IPS-NIHi11 (cell line): ENCODE data around the gene ANO6.
"Not testable (repeated sequence)": the region's sequence is repeated elsewhere in the genome, so short reads cannot be mapped to it uniquely, and the experiment has no call there.

Experiments
- DNase-seq: peaks from one replicate; pipeline ENCODE4 v3.0.0; 2012; ENCODE audit warnings: mixed read lengths, low spot score

Gene ANO6

GRCh38 chr12:45309836-45310626 lies 94.1 kb downstream of the ANO6 start:
- no peak for DNase-seq

- no peak for DNase-seq
Observed at GRCh38 chr12:45310627-45310968, 94.7 kb downstream of the ANO6 start.

- DNase-seq, result no peak
Observed at GRCh38 chr12:45312012-45312411, 96.1 kb downstream of the ANO6 start.

- DNase-seq, result no peak
Observed at GRCh38 chr12:45314770-45315169, 98.9 kb downstream of the ANO6 start.

GRCh38 chr12:45315462-45315861 lies 99.6 kb downstream of the ANO6 start:
- no peak for DNase-seq

- not testable (repeated sequence) for DNase-seq
Observed at GRCh38 chr12:45317261-45317660, 101.4 kb downstream of the ANO6 start.

- DNase-seq, result no peak
Observed at GRCh38 chr12:45322810-45323209, 106.9 kb downstream of the ANO6 start.

- DNase-seq, result no peak
Observed at GRCh38 chr12:45324391-45324790, 108.5 kb downstream of the ANO6 start.

GRCh38 chr12:45326358-45326975 lies 110.6 kb downstream of the ANO6 start:
- no peak for DNase-seq

GRCh38 chr12:45327823-45328383 lies 112.0 kb downstream of the ANO6 start:
- DNase-seq, result peak; percentile 15

- no peak for DNase-seq
Observed at GRCh38 chr12:45329238-45329637, 113.3 kb downstream of the ANO6 start.

- DNase-seq, result no peak
Observed at GRCh38 chr12:45329702-45330101, 113.8 kb downstream of the ANO6 start.

GRCh38 chr12:45331552-45331951 lies 115.7 kb downstream of the ANO6 start:
- no peak for DNase-seq

GRCh38 chr12:45334396-45334795 lies 118.5 kb downstream of the ANO6 start:
- no peak for DNase-seq

- no peak for DNase-seq
Observed at GRCh38 chr12:45336331-45336730, 120.4 kb downstream of the ANO6 start.

- DNase-seq, result no peak
Observed at GRCh38 chr12:45336762-45337596, 121.1 kb downstream of the ANO6 start.

GRCh38 chr12:45337835-45338234 lies 121.9 kb downstream of the ANO6 start:
- DNase-seq, result no peak

- no peak for DNase-seq
Observed at GRCh38 chr12:45338272-45338671, 122.4 kb downstream of the ANO6 start.

GRCh38 chr12:45339035-45339434 lies 123.1 kb downstream of the ANO6 start:
- DNase-seq, result no peak

- DNase-seq, result no peak
Observed at GRCh38 chr12:45342171-45342570, 126.3 kb downstream of the ANO6 start.

GRCh38 chr12:45342848-45343247 lies 127.0 kb downstream of the ANO6 start:
- DNase-seq, result no peak

GRCh38 chr12:45343269-45344051 lies 127.6 kb downstream of the ANO6 start:
- DNase-seq, result no peak
